Loucy (cell line): ENCODE results near the gene NAA25.
A peak's percentile ranks its signal among the peaks of the same experiment; 100 is the strongest.
"Not testable (repeated sequence)": the region's sequence is repeated elsewhere in the genome, so short reads cannot be mapped to it uniquely, and the experiment has no call there.

Experiments
- H2AFZ ChIP-seq: fragments of 200-600 bp; sonication (generic); 2 replicates; pipeline ENCODE4 v1.6.0; 2016; ENCODE audit warnings: antibody characterized with exemption, mild to moderate bottlenecking, low read length, moderate library complexity
- H3F3A ChIP-seq: fragments of 200-600 bp; 2 replicates; pipeline ENCODE4 v1.6.0; 2016; ENCODE audit warnings: antibody characterized with exemption, low read depth, mild to moderate bottlenecking
- H3K27me3 ChIP-seq: fragments of 200-600 bp; sonication (generic); 2 replicates; pipeline ENCODE4 v1.6.1; 2014; ENCODE audit warnings: low read length, mild to moderate bottlenecking; ENCODE audit not compliant: insufficient read depth, poor library complexity, severe bottlenecking
- H3K36me3 ChIP-seq: fragments of 200-600 bp; sonication (generic); 2 replicates; pipeline ENCODE4 v1.6.1; 2016; ENCODE audit warnings: low read length; ENCODE audit not compliant: insufficient read depth
- H3K4me1 ChIP-seq: fragments of 200-600 bp; sonication (generic); 2 replicates; pipeline ENCODE4 v1.5.1; 2014; ENCODE audit warnings: low read length, mild to moderate bottlenecking; ENCODE audit not compliant: insufficient read depth, poor library complexity, severe bottlenecking
- H3K4me2 ChIP-seq: fragments of 200-600 bp; sonication (generic); 2 replicates; pipeline ENCODE4 v1.6.0; 2014; ENCODE audit warnings: antibody characterized with exemption, low read length, low read depth, mild to moderate bottlenecking; ENCODE audit not compliant: poor library complexity, severe bottlenecking
- H3K4me3 ChIP-seq: fragments of 200-600 bp; sonication (generic); 2 replicates; pipeline ENCODE4 v1.5.1; 2014; ENCODE audit warnings: low read length, mild to moderate bottlenecking, mixed read lengths; ENCODE audit not compliant: poor library complexity, severe bottlenecking
- H3K79me2 ChIP-seq: fragments of 200-600 bp; sonication (generic); 2 replicates; pipeline ENCODE4 v1.6.1; 2014; ENCODE audit warnings: low read length; ENCODE audit not compliant: insufficient read depth
- H3K9ac ChIP-seq: fragments of 200-600 bp; sonication (generic); 2 replicates; pipeline ENCODE4 v1.6.0; 2014; ENCODE audit warnings: mild to moderate bottlenecking, low read depth, low read length, moderate library complexity; ENCODE audit not compliant: poor library complexity, severe bottlenecking
- H3K9me2 ChIP-seq: fragments of 200-600 bp; sonication (generic); replicated peaks from 2 replicates; pipeline ENCODE4 v1.6.1; 2016; ENCODE audit warnings: low read depth, low read length, mixed read lengths
- H3K9me3 ChIP-seq: fragments of 200-600 bp; sonication (generic); 2 replicates; pipeline ENCODE4 v1.6.1; 2014; ENCODE audit warnings: mild to moderate bottlenecking, antibody characterized with exemption, low read length, low read depth; ENCODE audit not compliant: insufficient read depth
- H4K20me1 ChIP-seq: fragments of 200-600 bp; sonication (generic); 2 replicates; pipeline ENCODE4 v1.6.0; 2014; ENCODE audit warnings: antibody characterized with exemption, low read length, mild to moderate bottlenecking; ENCODE audit not compliant: insufficient read depth, poor library complexity, severe bottlenecking
- CTCF ChIP-seq: fragments of 200-600 bp; sonication (generic); conservative IDR thresholded peaks from 2 replicates; pipeline ENCODE4 v1.5.1; 2014; ENCODE audit warnings: mild to moderate bottlenecking, antibody characterized with exemption, low read length
- EZH2phosphoT487 ChIP-seq: fragments of 200-600 bp; IDR thresholded peaks from 2 replicates; pipeline ENCODE4 v1.6.1; 2018; ENCODE audit warnings: antibody characterized with exemption, mild to moderate bottlenecking, moderate library complexity, borderline replicate concordance

NAA25 gene

DNA sequence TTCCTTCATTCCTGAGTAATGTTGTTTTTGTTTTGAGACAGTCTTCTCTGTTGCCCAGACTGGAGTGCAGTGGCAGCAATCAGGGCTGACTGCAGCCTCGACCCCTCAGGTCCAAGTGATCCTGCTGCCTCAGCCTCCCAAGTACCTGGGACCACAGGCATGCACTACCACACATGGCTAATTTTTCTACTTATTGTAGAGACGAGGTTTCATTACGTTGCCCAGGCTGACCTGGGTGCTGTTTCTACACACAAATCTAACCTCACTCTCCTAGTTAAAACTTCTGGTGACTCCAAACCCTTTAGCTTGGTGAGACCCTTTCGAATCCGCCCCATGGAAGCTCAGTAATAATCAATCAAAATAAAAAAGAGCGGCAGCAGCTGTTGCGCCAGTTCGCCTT lies 96.9 kb downstream of the NAA25 start:
- TF ChIP-seq EZH2phosphoT487, result no peak
- TF ChIP-seq CTCF, result no peak
- Histone ChIP-seq H3K27me3 (no peaks in the 10 kb centered on the region), H3K36me3 (peaks cover 6% of the 10 kb centered on the region; the same call in 1 of the 2 replicates), H3K9me2 (no peaks in the 10 kb centered on the region), H3K4me1 (peaks cover 19% of the 10 kb centered on the region), H4K20me1 (peaks cover 20% of the 10 kb centered on the region), H3K9me3 (no peaks in the 10 kb centered on the region), H3K4me2 (peak overlapping the region; percentile 93), H3K79me2 (peaks cover 51% of the 10 kb centered on the region), H2AFZ (no peak overlapping the region), H3F3A (no peaks in the 10 kb centered on the region), H3K4me3 (peak overlapping the region; percentile 93), H3K9ac (peak overlapping the region; percentile 97)

- Histone ChIP-seq H2AFZ (no peak overlapping the region), H3K4me2 (peak overlapping the region; percentile 93), H3K9me3 (no peaks in the 10 kb centered on the region), H3K9ac (no peak overlapping the region), H3K4me3 (peak overlapping the region; percentile 93), H3K4me1 (peaks cover 19% of the 10 kb centered on the region), H3K9me2 (no peaks in the 10 kb centered on the region), H3K36me3 (no peaks in the 10 kb centered on the region), H3F3A (no peaks in the 10 kb centered on the region), H3K27me3 (peaks cover 5% of the 10 kb centered on the region), H3K79me2 (peaks cover 41% of the 10 kb centered on the region), H4K20me1 (peaks cover 13% of the 10 kb centered on the region)
- no peak for TF ChIP-seq EZH2phosphoT487
- TF ChIP-seq CTCF, result no peak
Measured at GRCh38 chr12:112010415-112011344, 97.9 kb downstream of the NAA25 start.

DNA sequence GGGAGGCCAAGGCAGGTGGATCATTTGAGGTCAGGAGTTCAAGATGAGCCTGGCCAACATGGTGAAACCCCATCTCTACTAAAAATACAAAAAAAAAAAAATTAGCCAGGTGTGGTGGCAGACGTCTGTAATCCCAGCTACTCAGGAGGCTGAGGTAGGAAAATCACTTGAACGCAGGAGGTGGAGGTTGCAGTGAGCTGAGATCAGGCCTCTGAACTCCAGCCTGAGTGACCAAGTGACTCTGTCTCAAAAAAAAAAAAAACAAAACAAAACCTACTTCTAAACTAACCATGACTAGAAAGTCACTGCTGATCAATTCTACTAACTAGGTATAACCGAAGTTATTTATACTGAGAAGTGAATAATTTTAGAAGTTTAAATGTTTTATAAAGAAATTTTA lies 99.0 kb downstream of the NAA25 start:
- H3F3A ChIP-seq, H3K9me2 ChIP-seq, H3K4me3 ChIP-seq, H3K9me3 ChIP-seq, H3K9ac ChIP-seq, H3K36me3 ChIP-seq, H4K20me1 ChIP-seq, H3K4me2 ChIP-seq, H2AFZ ChIP-seq: not testable (repeated sequence)
- H3K79me2 ChIP-seq, result peaks cover 30% of the 10 kb centered on the region
- peaks cover 14% of the 10 kb centered on the region for H3K4me1 ChIP-seq
- peaks cover 15% of the 10 kb centered on the region for H3K27me3 ChIP-seq
